ENCODE data around the gene TBP. TPM values are rescaled to one million over a fixed set of nuclear protein-coding genes. Genes with fewer than 3 reads are reported as not detected.

The TBP gene
- total and polyA plus RNA-seq, 2 donors (not counting 1 experiment from before 2014, with no cell fraction given), result 21.0 to 24.7 TPM

GRCh38 chr6:170522565-170523183 lies 31.5 kb upstream of the TBP start:
- Histone ChIP-seq H3K79me2 (ENCODE audit: control insufficient read depth, insufficient read depth, low read length) (no peaks in the 10 kb centered on the region), H4K20me1 (ENCODE audit: control insufficient read depth, insufficient read depth, low read length, poor library complexity, severe bottlenecking) (no peaks in the 10 kb centered on the region), H3K36me3 (replicated peaks in 1 of 2; ENCODE audit: control extremely low read depth in 1 of 2, control insufficient read depth in 1 of 2, extremely low read depth in 1 of 2, insufficient read depth in 2 of 2, low read length in 1 of 2) (no peaks in the 10 kb centered on the region), H3K4me3 (ENCODE audit: control extremely low read depth in 1 of 5, extremely low read depth in 1 of 5, insufficient read depth in 1 of 5, low read depth in 2 of 5, low read length in 4 of 5) (no peak overlapping the region), H3K4me1 (ENCODE audit: control insufficient read depth in 2 of 2, insufficient read depth in 2 of 2, low read length in 2 of 2) (no peaks in the 10 kb centered on the region), H2AFZ (ENCODE audit: insufficient read depth, low read depth, low read length, poor library complexity, severe bottlenecking) (no peak overlapping the region), H3K4me2 (replicated peaks; ENCODE audit: low read depth, low read length, poor library complexity, severe bottlenecking) (no peak overlapping the region), H3K27me3 (replicated peaks in 1 of 4; ENCODE audit: control extremely low read depth in 1 of 4, control insufficient read depth in 3 of 4, insufficient read depth in 4 of 4, low read length in 3 of 4) (peaks cover 0 to 12% (median 2%) of the 10 kb centered on the region in 4 experiments), H3K9ac (ENCODE audit: low read length) (no peak overlapping the region), H3K9me3 (ENCODE audit: control extremely low read depth in 1 of 3, control insufficient read depth in 2 of 3, insufficient read depth in 1 of 3, low read length in 2 of 3) (no peaks in the 10 kb centered on the region), H3K27ac (ENCODE audit: low read length in 2 of 2) (no peak overlapping the region)
- WGBS (ENCODE audit: insufficient coverage), result 93% methylated on average over 5 of the region's 10 CpGs
- Mint-ChIP-seq H3K27me3 (peaks cover 32% of the 10 kb centered on the region), H3K9me3 (ENCODE audit: insufficient read depth) (no peaks in the 10 kb centered on the region), H3K27ac (no peak overlapping the region), H3K4me3 (no peak overlapping the region), H3K4me1 (no peaks in the 10 kb centered on the region)
- no peak for DNase-seq
- ATAC-seq (ENCODE audit: low read depth), result no peak
- CTCF ChIA-PET, result interaction anchor here (1.4 to 1.6 kb wide), 2 partner anchors 691 to 733 kb away, joined by 4 to 5 read pairs; no protein-coding TSS in a partner anchor
- no peak for TF ChIP-seq EZH2 (IDR thresholded peaks at IDR 0.05; ENCODE audit: borderline replicate concordance, insufficient read depth, low read depth, low read length, poor library complexity, severe bottlenecking)
- TF ChIP-seq, protein P1, sequence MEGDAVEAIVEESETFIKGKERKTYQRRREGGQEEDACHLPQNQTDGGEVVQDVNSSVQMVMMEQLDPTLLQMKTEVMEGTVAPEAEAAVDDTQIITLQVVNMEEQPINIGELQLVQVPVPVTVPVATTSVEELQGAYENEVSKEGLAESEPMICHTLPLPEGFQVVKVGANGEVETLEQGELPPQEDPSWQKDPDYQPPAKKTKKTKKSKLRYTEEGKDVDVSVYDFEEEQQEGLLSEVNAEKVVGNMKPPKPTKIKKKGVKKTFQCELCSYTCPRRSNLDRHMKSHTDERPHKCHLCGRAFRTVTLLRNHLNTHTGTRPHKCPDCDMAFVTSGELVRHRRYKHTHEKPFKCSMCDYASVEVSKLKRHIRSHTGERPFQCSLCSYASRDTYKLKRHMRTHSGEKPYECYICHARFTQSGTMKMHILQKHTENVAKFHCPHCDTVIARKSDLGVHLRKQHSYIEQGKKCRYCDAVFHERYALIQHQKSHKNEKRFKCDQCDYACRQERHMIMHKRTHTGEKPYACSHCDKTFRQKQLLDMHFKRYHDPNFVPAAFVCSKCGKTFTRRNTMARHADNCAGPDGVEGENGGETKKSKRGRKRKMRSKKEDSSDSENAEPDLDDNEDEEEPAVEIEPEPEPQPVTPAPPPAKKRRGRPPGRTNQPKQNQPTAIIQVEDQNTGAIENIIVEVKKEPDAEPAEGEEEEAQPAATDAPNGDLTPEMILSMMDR (IDR thresholded peaks at IDR 0.05), result no peak
- intact Hi-C loops (cut with micrococcal nuclease), result no loop called here
- POLR2A ChIA-PET, result no interaction called here

All from B cell (primary cell).